ENCODE data around the gene PCGF3.

PCGF3 gene

GRCh38 chr4:723751-724530 lies 18.3 kb downstream of the PCGF3 start:
- TF ChIP-seq RAD21 (IDR thresholded peaks at IDR 0.05; ENCODE audit: low read depth) = no peak
- TF ChIP-seq EP300 (IDR thresholded peaks at IDR 0.05; ENCODE audit: borderline replicate concordance) = no peak
- no peak for TF ChIP-seq FOXM1 (IDR thresholded peaks at IDR 0.05; ENCODE audit: borderline replicate concordance, low read depth)
- no peak for TF ChIP-seq USF1 (IDR thresholded peaks at IDR 0.05)
- no peak for TF ChIP-seq TEAD4 (IDR thresholded peaks at IDR 0.05)
- no peak for TF ChIP-seq EGR1 (IDR thresholded peaks at IDR 0.05)
- TF ChIP-seq TCF12 (IDR thresholded peaks at IDR 0.05; ENCODE audit: low read depth) = no peak
- TF ChIP-seq TAF1 (IDR thresholded peaks at IDR 0.05; ENCODE audit: low read depth) = no peak
- TF ChIP-seq CREB1 (IDR thresholded peaks at IDR 0.05; ENCODE audit: low read depth) = no peak
- TF ChIP-seq ZBTB7A (IDR thresholded peaks at IDR 0.05; ENCODE audit: low read depth) = no peak
- no peak for TF ChIP-seq YY1 (IDR thresholded peaks at IDR 0.05; ENCODE audit: low read depth)

- TF ChIP-seq USF1 (IDR thresholded peaks at IDR 0.05) = no peak
- no peak for TF ChIP-seq MAX (IDR thresholded peaks at IDR 0.05)
- no peak for TF ChIP-seq REST (IDR thresholded peaks at IDR 0.05; ENCODE audit: low read depth)
- TF ChIP-seq EP300 (IDR thresholded peaks at IDR 0.05; ENCODE audit: borderline replicate concordance) = no peak
- no peak for TF ChIP-seq TCF12 (IDR thresholded peaks at IDR 0.05; ENCODE audit: low read depth)
- no peak for TF ChIP-seq FOXM1 (IDR thresholded peaks at IDR 0.05; ENCODE audit: borderline replicate concordance, low read depth)
- TF ChIP-seq ZBTB7A (IDR thresholded peaks at IDR 0.05; ENCODE audit: low read depth) = no peak
- TF ChIP-seq NFIC (IDR thresholded peaks at IDR 0.05) = no peak
- no peak for TF ChIP-seq TEAD4 (IDR thresholded peaks at IDR 0.05)
- TF ChIP-seq CEBPB (IDR thresholded peaks at IDR 0.05) = no peak
- no peak for TF ChIP-seq YY1 (IDR thresholded peaks at IDR 0.05; ENCODE audit: low read depth)
These were observed 20.0 kb downstream of the PCGF3 start for GRCh38 chr4:725391-726234.

- TF ChIP-seq YY1 (IDR thresholded peaks at IDR 0.05; ENCODE audit: low read depth) = no peak
- TF ChIP-seq NFIC (IDR thresholded peaks at IDR 0.05) = no peak
- no peak for TF ChIP-seq MAX (IDR thresholded peaks at IDR 0.05)
- no peak for TF ChIP-seq EP300 (IDR thresholded peaks at IDR 0.05; ENCODE audit: borderline replicate concordance)
- TF ChIP-seq TAF1 (IDR thresholded peaks at IDR 0.05; ENCODE audit: low read depth) = no peak
- TF ChIP-seq RAD21 (IDR thresholded peaks at IDR 0.05; ENCODE audit: low read depth) = no peak
- TF ChIP-seq EGR1 (IDR thresholded peaks at IDR 0.05) = no peak
- no peak for TF ChIP-seq CEBPB (IDR thresholded peaks at IDR 0.05)
- TF ChIP-seq FOXM1 (IDR thresholded peaks at IDR 0.05; ENCODE audit: borderline replicate concordance, low read depth) = no peak
- no peak for TF ChIP-seq USF1 (IDR thresholded peaks at IDR 0.05)
- TF ChIP-seq REST (IDR thresholded peaks at IDR 0.05; ENCODE audit: low read depth) = no peak
- no peak for TF ChIP-seq TCF12 (IDR thresholded peaks at IDR 0.05; ENCODE audit: low read depth)
- no peak for TF ChIP-seq ZBTB7A (IDR thresholded peaks at IDR 0.05; ENCODE audit: low read depth)
- TF ChIP-seq CREB1 (IDR thresholded peaks at IDR 0.05; ENCODE audit: low read depth) = no peak
- no peak for TF ChIP-seq TEAD4 (IDR thresholded peaks at IDR 0.05)
These were observed 20.7 kb downstream of the PCGF3 start for GRCh38 chr4:726235-726787.

- no peak for TF ChIP-seq CEBPB (IDR thresholded peaks at IDR 0.05)
- TF ChIP-seq RAD21 (IDR thresholded peaks at IDR 0.05; ENCODE audit: low read depth) = no peak
- TF ChIP-seq REST (IDR thresholded peaks at IDR 0.05; ENCODE audit: low read depth) = no peak
- no peak for TF ChIP-seq EP300 (IDR thresholded peaks at IDR 0.05; ENCODE audit: borderline replicate concordance)
- no peak for TF ChIP-seq TAF1 (IDR thresholded peaks at IDR 0.05; ENCODE audit: low read depth)
- no peak for TF ChIP-seq NFIC (IDR thresholded peaks at IDR 0.05)
- no peak for TF ChIP-seq USF1 (IDR thresholded peaks at IDR 0.05)
- no peak for TF ChIP-seq CREB1 (IDR thresholded peaks at IDR 0.05; ENCODE audit: low read depth)
- TF ChIP-seq TEAD4 (IDR thresholded peaks at IDR 0.05) = no peak
- TF ChIP-seq ZBTB7A (IDR thresholded peaks at IDR 0.05; ENCODE audit: low read depth) = no peak
- no peak for TF ChIP-seq EGR1 (IDR thresholded peaks at IDR 0.05)
- no peak for TF ChIP-seq YY1 (IDR thresholded peaks at IDR 0.05; ENCODE audit: low read depth)
- TF ChIP-seq MAX (IDR thresholded peaks at IDR 0.05) = no peak
- TF ChIP-seq TCF12 (IDR thresholded peaks at IDR 0.05; ENCODE audit: low read depth) = no peak
- no peak for TF ChIP-seq FOXM1 (IDR thresholded peaks at IDR 0.05; ENCODE audit: borderline replicate concordance, low read depth)
These were observed 21.2 kb downstream of the PCGF3 start for GRCh38 chr4:726838-727237.
